ENCODE data around the gene CHAF1A.
A peak's percentile ranks its signal among the peaks of the same experiment; 100 is the strongest.

The CHAF1A gene

DNA sequence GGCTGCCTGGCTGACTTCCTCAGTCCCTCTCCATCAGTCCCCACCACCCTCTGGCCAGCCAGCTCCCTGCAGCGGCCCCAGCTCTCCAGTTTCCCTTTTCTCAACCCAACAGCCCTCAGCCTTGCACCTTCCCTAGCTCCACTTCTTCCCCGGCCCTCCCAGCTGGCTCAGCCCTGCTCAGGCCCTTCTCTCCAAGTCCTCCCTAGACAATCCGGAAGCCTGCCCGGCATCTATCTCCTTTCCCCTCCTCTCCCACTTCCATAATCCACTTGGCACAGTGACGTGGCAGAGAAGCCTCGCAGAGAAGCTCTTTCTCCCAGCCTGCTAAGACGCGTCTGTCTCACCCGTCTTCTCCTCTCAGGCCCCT is 54.0 kb downstream of the CHAF1A start:
- no peak for DNase-seq (ENCODE audit: low read depth)

DNA sequence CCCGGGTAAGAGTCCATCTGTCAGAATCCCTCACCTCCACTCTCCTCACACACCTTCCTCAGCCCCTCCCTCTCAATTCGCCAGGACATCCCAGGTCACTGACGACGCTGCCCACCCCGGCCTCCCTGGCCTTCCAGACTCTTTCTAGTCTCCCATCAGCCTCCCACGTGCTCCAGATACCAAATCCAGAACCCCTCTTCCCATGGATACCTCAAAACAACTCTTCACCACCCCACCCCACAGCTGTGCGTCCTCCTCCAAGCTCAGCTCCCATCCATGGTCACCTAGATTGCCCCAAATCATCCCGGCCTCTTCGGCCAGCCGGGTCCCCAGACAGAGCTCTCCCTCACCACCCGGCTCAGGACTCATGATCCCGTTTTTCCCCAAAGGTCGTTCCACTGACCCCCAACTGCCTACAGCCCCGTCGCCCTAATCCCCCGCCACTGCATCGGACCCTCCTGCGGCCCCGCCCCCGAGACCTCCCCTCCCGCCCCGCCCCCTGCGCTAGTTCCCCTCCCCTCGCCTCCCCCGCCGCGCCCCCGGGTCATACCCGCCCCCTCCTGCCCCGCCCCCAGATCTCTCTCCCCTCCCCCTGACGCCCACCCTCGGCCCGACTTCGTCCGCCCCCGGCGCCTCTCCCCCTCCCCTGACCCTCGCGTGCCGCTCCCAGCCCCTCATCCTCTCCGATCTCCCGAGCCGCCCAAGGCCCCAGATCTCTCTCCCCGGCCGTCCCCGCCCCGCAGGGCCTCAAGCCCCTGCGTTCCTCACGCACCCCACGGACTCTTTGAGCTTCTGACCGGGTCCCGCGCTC is 54.6 kb downstream of the CHAF1A start:
- DNase-seq (ENCODE audit: low read depth): peak; percentile 41

DNA sequence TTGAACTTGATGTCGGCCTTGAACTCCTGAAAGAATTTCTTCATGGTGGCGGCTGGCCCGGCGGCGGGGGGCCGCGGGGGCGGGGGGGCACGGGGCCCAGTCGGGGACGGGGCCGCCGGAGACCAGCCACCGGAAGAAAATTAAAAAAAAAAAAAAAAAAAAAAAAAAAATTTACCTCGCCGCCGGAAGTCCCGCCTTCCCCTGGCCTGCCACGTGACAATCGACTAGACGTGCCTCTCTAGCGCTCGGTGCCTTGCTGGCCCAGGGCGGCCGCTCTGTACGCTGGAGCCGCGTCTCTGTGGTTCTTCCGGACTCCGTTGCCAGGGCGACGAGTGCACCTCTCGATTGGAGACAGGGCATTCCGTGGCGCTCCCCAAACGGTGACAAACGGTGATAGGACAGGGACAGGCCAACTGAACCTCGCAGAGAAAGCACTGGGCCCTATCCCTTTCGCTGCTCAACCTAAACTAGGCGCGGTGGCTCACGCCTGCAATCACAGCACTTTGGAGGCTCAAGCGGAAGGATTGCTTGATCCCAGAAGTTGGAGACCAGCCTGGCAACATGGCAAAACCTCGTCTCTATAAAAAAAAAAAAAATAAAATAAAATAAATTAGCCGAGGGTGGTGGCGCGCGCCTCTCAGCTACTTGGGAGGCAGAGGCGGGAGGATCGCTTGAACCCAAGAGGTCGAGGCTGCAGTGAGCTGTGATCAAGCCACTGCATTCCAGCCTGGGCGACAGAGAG is 55.4 kb downstream of the CHAF1A start, which contains the start of gene UBXN6:
TSS of gene UBXN6 (minus strand) at position 141 of the 742 bp plus-strand sequence. CDS start at position 44, 97 bp downstream.
- DNase-seq (ENCODE audit: low read depth): peak; percentile 94

DNA sequence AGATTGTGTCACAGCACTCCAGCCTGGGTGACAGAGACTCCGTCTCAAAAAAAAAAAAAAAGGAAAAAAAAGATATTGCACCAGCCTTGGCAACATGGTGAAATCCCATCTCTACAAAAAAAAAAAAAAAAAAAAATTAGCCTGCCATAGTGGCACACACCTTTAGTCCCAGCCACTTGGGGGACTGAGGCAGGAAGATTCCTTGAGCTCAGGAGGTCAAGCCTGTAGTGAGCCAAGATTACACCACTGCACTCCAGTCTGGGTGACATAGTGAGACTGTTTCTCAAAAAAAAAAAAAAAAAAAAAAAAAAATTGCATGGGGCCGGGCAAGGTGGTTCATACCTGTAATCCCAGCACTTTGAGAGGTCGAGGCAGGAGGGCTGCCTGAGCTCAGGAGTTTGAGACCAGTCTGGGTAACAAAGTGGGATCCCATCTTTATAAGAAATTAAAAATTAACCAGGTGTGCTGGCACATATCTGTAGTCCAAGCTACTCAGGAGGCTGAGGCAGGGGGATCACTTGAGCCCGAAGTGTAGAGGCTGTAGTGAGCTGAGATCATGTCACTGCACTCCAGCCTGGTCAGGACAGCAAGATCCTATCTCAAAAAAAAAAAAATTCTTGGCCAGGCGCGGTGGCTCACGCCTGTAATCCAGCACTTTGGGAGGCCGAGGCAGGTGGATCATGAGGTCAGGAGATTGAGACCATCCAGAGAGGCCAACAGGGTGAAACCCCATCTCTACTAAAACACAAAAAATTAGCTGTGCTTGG is 62.6 kb downstream of the CHAF1A start:
- no peak for DNase-seq (ENCODE audit: low read depth)

DNA sequence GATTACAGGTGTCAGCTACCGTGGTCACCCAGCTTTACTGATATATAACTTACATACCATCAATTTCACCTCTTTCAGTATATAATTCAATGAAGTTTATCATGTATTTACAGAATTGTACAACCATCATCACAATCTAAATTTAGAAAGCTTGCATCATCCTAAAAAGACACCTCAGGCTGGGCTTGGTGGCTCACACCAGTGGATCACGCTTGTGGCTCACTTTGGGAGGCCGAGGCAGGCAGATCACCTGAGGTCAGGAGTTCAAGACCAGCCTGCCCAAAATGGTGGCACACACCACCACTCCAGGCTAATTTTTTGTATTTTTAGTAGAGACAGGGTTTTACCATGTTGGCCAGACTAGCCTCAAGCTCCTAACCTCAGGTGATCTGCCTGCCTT is 65.4 kb downstream of the CHAF1A start:
- no peak for DNase-seq (ENCODE audit: low read depth)

DNA sequence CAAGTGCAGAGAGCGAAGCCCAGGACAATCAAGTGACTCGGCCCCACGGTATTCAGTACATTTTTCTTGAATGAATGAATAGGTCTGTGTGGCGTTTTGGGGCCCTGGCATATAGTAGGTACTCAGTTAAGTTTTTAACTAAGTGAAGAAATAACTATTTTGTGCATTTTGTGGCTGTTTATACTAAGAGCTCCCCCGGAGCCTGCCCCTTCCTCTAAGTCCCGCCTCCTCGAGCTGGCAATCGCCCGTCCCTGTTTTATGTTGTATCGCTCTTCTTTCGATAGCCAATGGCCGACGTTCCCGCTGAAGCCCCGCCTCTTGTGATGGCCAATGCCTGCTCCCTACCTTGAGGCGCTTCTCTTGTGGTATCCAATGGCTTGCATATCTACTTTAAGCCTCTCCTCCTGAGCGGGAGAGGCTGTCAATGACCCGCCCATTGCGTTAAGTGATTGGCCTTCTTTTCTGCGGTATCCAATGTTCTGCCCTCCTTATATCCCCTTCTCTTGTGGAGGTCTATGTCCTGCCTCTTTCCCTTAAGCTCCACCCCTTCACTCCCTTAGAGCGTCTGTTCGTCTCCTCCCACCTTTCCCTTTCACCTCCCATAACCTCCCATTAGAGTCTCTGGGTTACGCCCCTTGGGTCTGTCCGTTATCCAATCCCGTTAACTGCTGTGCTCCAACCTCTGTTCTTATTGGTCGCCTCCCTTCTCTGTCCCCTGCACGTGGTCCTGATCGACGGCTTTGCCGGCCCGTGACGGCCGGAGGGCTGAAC is 69.1 kb downstream of the CHAF1A start:
- DNase-seq (ENCODE audit: low read depth): peak; percentile 93

DNA sequence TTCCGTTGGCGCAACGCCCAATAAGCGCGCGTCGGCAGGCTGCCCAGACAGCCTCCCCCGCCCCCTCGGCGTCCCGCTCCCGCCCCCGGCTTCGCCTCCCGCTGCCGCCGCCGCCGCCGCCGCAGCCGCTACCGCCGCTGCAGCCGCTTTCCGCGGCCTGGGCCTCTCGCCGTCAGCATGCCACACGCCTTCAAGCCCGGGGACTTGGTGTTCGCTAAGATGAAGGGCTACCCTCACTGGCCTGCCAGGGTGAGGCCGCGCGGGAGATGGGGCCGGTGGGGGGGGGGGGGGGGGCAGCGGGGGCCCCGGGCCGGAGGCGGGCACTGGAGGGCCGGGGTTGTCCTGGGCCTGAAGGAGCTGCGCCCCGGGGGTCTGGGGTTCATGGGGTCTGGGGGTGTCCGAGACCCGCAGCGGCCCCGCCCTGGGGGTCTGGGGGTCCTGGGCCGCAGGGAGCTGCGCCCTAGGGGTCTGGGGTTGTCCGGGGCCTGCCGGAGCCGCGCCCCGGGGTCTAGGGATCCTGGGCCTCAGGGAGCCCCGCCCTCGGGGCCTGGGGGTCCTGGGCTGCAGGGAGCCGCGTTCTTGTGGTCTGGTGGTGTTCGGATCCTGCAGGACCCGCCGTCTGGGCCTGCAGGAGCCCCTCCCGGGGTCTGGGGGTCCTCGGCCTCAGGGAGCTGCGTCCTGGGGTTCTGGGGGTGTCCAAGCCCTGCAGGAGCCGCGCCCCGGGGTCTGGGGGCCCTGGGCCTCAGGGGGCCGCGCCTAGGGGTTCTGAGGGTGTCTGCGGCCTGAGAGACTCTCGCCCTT is 69.9 kb downstream of the CHAF1A start, which contains the start of gene HDGFL2:
TSS of gene HDGFL2 (plus strand) at position 124 of the 801 bp plus-strand sequence. CDS start at position 178, 54 bp downstream.
- no peak for DNase-seq (ENCODE audit: low read depth)

DNA sequence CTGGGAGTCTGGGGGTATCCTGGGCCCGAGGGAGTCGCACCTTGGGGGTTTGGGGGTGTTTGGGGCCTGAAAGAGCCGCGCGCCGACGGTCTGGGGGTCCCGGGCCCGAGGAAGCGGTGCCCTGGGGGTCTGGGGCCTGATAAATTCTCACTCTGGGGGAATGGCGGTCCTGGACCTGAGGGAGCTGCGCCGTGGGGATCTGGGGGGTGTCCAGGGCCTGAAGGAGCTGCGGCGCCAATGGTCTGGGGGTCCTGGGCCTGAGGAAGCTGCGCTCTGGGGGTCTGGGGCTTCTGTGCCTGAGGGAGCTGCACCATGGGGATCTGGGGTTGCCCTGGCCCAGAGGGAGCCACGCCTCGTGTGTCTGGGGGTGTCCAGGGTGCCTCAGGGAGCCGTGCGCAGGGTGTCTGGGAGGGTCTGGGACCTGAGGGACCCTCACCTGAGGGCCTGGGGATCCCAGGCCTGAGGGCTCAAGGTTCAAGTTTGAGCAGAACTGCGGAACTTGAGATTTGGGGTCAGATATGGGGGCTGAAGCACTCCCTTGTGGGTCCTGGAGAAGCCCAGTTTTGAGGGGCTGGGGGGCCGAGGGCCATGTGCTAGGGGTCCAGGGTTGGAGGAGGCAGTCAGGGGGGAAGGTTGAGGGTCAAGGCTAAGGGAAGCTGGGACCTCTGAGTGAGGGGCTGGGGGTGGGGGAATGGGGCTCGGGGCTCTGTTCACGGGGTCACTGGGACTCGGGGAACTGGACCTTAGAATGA is 70.7 kb downstream of the CHAF1A start:
- no peak for DNase-seq (ENCODE audit: low read depth)

DNA sequence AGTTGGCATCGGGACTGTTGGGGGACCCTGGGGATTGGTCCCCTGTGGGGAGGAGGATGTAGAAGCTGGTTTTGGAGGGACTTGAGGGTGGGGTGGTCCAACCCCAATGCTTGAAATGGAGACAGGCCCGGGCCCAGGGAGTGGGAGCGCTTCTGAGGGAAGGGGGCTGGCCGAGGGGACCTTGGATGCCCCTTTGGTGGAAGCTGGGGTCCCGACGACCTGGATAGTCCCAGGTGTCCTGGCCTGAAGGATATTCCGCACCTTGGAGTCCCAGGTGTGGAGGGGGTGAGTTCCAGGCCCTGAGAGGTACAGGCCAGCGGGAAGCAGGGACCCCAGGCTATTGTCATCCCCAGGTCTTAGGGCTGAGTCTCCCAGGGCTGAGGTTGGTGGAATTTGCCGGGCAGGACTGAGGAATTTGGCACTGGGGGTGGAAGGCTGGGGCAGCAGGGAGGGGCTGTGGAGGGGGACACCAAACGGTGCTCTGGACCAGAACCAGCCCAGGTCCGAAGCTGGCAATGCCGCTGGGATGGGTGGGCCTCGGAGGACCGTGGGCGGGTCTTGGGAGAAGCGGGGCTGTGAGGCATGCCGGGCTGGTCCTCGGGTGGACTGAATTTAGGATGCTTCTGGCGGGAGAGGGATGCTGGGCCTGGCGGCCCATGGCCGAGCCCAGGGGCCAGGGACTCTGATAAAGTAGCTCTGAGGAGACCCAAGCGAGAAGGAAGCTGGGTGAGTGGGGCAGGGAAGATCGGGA is 71.5 kb downstream of the CHAF1A start:
- no peak for DNase-seq (ENCODE audit: low read depth)

DNA sequence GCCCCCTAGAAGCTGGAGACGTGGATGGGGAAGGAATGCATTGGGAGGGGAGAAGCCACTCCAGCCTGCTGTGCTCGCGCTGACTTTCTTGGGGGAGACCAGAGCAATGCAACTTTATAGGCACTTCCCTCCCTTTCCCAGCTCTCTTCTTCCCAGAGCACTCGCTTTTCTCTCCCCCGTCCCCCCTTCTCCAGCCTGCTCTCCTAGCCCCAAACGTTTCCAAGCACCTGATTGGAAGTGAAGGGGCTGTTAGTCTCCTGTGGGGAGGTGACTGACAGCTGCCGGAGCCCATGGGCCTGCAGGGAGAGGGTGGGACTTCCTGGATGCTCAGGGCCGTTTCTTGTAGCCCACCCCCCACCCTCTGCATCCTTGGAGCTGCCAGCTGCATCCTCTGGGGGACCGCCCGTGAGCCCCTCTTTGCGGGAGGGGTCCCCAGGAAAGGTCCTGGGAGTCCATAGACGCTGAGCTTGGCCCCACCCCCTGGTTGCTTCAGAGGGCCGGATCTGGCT is 72.1 kb downstream of the CHAF1A start:
- DNase-seq (ENCODE audit: low read depth): no peak

DNA sequence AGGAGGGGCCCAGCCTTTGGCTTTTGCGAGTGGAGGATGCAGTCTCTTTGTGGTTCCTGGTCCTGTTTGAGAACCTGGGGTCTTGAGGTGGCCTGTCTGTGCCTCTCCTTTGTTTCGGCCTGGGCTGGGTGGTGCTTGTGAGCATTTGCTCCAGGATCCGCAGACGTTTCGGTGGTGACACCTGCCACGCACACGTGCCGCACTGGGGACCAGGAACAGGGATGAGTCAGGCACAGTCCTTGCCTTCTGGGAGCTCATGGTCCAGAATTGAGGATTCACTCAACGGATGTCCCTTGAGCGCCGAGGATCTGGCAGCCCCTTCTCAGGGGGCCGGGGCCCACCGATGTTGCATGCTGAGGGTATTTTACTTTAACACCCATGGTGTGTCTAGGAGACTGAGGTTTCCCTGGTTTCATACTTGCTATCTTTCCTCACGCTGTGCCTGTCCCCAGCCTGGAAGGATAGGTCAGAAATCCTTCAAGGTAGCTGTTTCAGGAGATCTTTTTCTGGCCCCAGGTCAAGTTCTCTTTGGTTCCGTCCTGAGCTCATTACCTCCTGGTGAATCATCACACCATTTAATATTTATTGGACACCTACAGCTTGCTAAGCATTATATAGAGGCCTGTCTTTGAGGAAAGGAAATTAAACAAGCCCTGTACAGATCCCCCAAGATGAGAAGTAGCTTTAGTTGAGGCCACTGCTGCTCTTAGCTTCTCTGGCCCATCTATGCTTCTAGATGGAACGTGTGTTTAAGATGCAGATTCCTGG is 74.8 kb downstream of the CHAF1A start:
- no peak for DNase-seq (ENCODE audit: low read depth)

DNA sequence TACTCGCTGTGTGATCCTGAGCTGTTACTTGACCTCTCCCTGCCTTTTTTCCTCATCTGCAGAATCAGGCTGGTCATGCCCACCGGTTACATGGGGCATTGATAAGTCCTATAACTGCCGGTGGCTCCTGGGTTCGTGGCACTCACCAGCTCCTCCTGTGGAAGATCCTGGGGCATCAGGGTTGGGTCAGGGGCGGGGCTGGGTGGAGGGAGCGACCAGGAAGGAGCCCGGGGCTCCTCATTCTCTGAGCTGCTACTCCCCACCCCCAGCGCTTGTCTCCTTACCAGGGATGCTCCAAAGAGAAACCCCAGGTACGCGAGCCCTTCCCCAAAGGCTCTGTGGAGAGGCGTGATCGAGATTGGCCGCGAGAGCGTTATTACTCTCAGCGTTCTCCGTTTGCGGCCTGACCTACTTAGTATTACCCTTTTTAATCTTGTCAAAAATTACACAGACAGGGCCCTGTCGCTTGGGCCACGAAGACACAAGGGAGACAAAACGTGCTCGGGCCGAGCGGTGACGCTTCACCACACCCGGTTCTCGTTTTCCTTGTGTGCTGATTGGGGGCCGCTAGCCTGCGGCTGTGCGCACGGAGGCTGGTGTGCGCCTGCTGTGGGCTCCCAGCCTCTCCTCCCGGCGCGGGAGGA is 80.4 kb downstream of the CHAF1A start:
- DNase-seq (ENCODE audit: low read depth): no peak

DNA sequence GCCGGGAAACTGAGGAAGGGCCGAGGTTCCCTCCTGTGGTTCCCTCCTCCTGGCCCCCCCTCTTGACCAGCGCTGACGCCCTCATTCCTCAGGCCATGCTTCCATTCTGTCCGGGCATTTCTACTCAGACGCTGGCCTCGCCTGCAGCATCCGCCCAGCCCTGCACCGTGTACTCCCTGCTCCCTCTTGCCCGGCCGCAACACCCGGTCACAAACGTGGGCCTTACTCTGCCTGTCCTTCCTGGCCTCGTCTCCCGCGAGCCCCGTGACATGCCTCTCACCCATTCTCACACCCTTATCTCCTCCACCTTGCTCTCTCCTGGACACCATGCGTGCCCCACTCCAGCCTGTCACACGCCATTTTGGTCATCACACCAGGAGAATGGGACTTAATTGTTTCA is 80.9 kb downstream of the CHAF1A start:
- no peak for DNase-seq (ENCODE audit: low read depth)

DNA sequence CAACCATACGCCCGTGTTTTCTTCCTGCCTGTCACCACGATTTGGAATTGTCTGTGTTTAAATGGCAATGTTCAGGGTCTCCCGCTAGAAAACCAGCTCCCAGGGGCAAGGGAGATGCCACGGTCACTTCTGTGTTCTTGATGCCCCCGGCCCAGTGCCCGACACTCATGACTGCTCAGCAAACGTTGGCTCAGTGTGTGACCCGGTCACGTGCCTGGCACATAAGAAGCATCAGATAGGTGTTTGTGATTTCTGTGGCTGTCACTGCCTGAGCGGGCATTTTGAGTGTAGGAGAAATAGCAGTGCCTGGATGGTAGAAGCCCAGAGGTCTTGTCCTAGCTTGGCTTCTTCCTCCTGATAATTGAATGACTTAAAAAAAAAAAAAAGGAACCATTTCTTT is 85.1 kb downstream of the CHAF1A start:
- no peak for DNase-seq (ENCODE audit: low read depth)

DNA sequence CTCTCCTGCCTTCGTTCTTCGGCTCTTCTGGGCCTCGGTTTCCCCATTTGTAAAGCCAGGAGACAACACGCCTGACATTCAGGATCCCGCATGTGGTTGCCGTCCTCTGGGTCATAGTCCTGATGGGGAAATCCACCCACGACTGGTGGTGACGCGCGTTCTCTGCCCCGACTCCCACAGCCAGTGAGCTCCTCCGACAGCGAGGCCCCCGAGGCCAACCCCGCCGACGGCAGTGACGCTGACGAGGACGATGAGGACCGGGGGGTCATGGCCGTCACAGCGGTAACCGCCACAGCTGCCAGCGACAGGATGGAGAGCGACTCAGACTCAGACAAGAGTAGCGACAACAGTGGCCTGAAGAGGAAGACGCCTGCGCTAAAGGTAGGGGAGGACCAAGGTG is 86.1 kb downstream of the CHAF1A start:
- DNase-seq (ENCODE audit: low read depth): no peak

DNA sequence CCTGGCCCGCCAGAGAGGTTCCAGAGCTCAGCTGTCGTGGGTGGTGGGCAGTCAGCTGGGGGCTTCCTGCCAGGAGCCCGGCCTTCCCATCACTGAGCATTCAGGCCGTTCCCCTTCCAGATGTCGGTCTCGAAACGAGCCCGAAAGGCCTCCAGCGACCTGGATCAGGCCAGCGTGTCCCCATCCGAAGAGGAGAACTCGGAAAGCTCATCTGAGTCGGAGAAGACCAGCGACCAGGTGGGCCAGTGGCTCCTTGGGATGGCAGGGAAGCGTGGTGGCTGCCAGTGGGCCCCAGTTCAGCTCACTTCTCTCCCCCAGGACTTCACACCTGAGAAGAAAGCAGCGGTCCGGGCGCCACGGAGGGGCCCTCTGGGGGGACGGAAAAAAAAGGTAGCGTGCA is 89.0 kb downstream of the CHAF1A start:
- DNase-seq (ENCODE audit: low read depth): no peak

DNA sequence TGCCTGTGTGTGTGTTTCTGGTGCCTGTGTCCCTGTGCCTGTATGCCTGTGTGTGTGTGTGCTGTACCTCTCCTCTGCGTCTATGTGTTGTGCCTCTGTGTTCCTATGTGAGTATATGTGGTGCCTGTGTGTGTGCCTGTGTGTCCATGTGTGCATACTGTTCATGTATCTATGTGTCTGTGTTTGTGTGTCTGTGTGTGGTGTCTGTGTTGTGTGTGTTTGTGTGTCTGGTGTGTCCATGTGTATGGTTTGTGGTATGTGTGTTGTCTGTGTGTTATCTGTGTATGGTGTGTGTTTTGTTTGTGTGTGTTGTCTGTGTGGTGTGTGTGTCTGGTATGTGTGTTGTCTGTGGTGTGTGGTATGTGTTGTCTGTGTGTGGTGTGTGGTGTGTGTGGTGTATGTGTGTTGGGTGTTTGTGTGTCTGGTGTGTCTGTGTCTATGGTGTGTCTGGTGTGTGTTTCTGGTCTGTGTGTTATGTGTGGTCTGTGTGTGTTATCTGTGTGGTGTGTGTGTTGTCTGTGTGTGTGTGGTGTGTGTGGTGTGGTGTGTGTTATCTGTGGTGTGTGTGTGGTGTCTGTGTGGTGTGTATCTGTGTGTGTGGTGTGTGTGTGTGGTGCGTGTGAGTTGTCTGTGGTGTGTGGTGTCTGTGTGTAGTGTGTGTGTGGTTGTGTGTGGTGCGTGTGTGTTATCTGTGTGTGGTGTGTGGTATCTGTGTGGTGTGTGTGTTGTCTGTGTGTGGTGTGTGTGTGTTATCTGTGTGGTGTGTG is 90.1 kb downstream of the CHAF1A start:
- no peak for DNase-seq (ENCODE audit: low read depth)

Measured in stimulated activated CD8-positive, alpha-beta memory T cell treated with anti-CD3 and anti-CD28 coated beads, Interleukin-12 subunit alpha, Interleukin-12 subunit beta, amount 100 ng/mL, for 4 hours (primary cell).